Mammary epithelial cell (primary cell): ENCODE measurements around the gene DMRT3.

Source experiments
- CTCF ChIP-seq, 2 donors: IDR thresholded peaks in 1 of 2; conservative IDR thresholded peaks in 1 of 2; 2 replicates each; pipeline ENCODE4 v1.5.1; 2011 to 2012; ENCODE audit warnings: inconsistent platforms in 2 of 2, low read length in 2 of 2, mild to moderate bottlenecking in 2 of 2, control low read depth in 1 of 2, low read depth in 1 of 2; ENCODE audit not compliant: insufficient read depth in 1 of 2; ENCODE audit errors: extremely low read depth in 1 of 2
- EZH2 ChIP-seq: IDR thresholded peaks from 2 replicates; pipeline ENCODE4 v1.6.1; 2012; ENCODE audit warnings: low read length, inconsistent platforms, borderline replicate concordance

GRCh38 chr9:980640-981039 is 4.2 kb downstream of the DMRT3 start:
- TF ChIP-seq EZH2 (no peak), CTCF (conservative IDR thresholded peaks at IDR 0.05 in 1 of 2, IDR thresholded peaks at IDR 0.05 in 1 of 2; ENCODE audit: extremely low read depth in 1 of 2, insufficient read depth in 1 of 2, low read depth in 1 of 2, low read length in 2 of 2) (no peak)
